Medulla oblongata (tissue), 1 donor: Measurements from ENCODE around the gene RAB23.

Experiments used
- DNase-seq: peaks from one replicate; pipeline ENCODE4 v3.0.0-alpha.2; 2015; ENCODE audit errors: extremely low spot score

The RAB23 gene

GRCh38 chr6:57221936-57222742 is at the start of gene RAB23:
Gene RAB23 (minus strand): TSS chr6:57222307. CDS start chr6:57210380, 11,927 bp downstream.
- DNase-seq = peak; percentile 92

- DNase-seq = no peak
Observed at GRCh38 chr6:57268294-57268640, 46.2 kb upstream of the RAB23 start.

- peak; percentile 28 for DNase-seq
Observed at GRCh38 chr6:57267586-57268293, 45.6 kb upstream of the RAB23 start.

- no peak for DNase-seq
Observed at GRCh38 chr6:57265755-57266221, 43.7 kb upstream of the RAB23 start.

- no peak for DNase-seq
Observed at GRCh38 chr6:57263739-57264138, 41.6 kb upstream of the RAB23 start.

- peak; percentile 18 for DNase-seq
Observed at GRCh38 chr6:57262901-57263694, 41.0 kb upstream of the RAB23 start.

GRCh38 chr6:57262488-57262887 is 40.4 kb upstream of the RAB23 start:
- DNase-seq = peak; percentile 78

- DNase-seq = peak; percentile 37
Observed at GRCh38 chr6:57261926-57262325, 39.8 kb upstream of the RAB23 start.

GRCh38 chr6:57259064-57259463 is 37.0 kb upstream of the RAB23 start:
- no peak for DNase-seq

GRCh38 chr6:57257911-57258541 is 35.9 kb upstream of the RAB23 start:
- no peak for DNase-seq

- no peak for DNase-seq
Observed at GRCh38 chr6:57256541-57256940, 34.4 kb upstream of the RAB23 start.

- DNase-seq = no peak
Observed at GRCh38 chr6:57255451-57256169, 33.5 kb upstream of the RAB23 start.

GRCh38 chr6:57254055-57254717 is 32.1 kb upstream of the RAB23 start:
- no peak for DNase-seq

GRCh38 chr6:57252975-57253374 is 30.9 kb upstream of the RAB23 start:
- no peak for DNase-seq

- no peak for DNase-seq
Observed at GRCh38 chr6:57252137-57252536, 30.0 kb upstream of the RAB23 start.

- no peak for DNase-seq
Observed at GRCh38 chr6:57250348-57250747, 28.2 kb upstream of the RAB23 start.

GRCh38 chr6:57248311-57248895 is 26.3 kb upstream of the RAB23 start:
- DNase-seq = no peak

GRCh38 chr6:57247603-57248002 is 25.5 kb upstream of the RAB23 start:
- no peak for DNase-seq

GRCh38 chr6:57246307-57246706 is 24.2 kb upstream of the RAB23 start:
- no peak for DNase-seq

GRCh38 chr6:57243954-57244353 is 21.8 kb upstream of the RAB23 start:
- no peak for DNase-seq
